C4-2B (cell line): Measurements from ENCODE around the gene SYT7.

Experiments
- ZFX ChIP-seq: fragments of 450-650 bp; IDR thresholded peaks from 2 replicates; pipeline ENCODE4 v1.6.1; 2017
- TF ChIP-seq, protein P1 (sequence below): fragments of 450-650 bp; conservative IDR thresholded peaks from 2 replicates; pipeline ENCODE4 v1.5.1; 2017; ENCODE audit warnings: mild to moderate bottlenecking

DNA sequence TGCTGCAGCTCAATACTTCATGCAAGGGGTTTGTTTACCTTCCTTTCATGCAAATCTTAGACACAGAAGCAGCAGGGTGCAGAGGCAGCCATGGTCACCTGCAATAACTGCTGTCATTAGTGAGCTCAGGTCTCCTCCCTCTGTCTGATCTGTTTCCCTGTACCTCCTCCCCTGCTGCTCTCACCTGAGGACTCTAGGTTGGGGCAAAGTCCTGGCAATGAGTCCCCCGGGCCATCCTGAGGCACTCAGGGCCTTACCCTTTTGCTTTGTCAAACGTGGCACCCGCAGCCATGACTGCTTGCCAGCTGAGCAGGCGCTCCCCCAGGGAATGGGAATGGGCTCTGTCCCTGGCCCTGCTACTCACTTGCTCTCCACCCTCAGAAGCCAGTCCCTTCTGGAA is 68.4 kb downstream of the SYT7 start:
- TF ChIP-seq, protein P1, sequence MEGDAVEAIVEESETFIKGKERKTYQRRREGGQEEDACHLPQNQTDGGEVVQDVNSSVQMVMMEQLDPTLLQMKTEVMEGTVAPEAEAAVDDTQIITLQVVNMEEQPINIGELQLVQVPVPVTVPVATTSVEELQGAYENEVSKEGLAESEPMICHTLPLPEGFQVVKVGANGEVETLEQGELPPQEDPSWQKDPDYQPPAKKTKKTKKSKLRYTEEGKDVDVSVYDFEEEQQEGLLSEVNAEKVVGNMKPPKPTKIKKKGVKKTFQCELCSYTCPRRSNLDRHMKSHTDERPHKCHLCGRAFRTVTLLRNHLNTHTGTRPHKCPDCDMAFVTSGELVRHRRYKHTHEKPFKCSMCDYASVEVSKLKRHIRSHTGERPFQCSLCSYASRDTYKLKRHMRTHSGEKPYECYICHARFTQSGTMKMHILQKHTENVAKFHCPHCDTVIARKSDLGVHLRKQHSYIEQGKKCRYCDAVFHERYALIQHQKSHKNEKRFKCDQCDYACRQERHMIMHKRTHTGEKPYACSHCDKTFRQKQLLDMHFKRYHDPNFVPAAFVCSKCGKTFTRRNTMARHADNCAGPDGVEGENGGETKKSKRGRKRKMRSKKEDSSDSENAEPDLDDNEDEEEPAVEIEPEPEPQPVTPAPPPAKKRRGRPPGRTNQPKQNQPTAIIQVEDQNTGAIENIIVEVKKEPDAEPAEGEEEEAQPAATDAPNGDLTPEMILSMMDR: no peak
- no peak for TF ChIP-seq ZFX
